ENCODE results near the gene ZNF782.
"Not testable (repeated sequence)": the region's sequence is repeated elsewhere in the genome, so short reads cannot be mapped to it uniquely, and the experiment has no call there.

The ZNF782 gene

DNA sequence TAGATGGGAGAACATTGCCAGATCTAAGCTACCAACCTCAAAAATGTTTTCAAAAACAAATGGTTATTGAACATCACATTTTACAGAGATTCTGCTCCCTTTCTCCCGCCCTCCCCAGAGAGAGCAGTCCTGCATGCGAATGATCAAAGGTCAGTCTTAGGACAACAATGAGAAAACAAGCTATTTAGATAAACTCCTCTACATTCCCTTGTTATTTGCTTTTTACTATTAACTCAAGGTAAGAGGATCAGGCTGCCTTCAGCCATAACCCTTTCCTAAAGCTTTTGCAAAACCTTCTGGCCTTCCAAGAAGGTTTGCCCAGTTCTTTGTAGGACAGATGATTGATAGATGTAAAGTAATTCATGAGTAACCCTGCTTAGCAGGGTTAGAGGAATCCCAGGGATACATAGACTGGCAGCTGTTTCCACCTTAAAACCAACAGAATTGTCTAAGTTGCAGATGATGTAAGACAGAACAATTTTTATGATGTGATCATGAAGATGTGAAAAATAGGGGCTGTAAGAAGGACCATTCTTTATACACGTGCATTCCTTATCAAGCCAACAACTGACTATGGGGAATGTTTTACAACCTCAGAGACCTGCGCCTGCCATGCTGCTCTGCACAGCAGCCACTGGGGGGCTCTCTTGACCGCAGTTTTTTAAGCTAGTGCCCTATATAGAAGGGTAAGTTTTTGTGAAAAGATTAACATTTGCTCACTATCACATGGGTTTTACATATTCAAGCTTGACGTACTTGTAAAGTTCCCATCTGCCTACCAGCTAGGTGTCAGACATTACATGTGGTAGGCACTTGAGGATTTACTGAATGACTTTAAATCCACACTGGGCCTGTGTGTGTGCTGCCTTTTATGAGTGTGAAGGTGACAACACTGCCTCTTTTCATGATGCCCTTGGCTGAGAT, 2.3 kb upstream of the ZNF782 start:
- peak; percentile 80 for FAIRE-seq
- DNase-seq (ENCODE audit: insufficient read length, low spot score): peak; percentile 15

DNA sequence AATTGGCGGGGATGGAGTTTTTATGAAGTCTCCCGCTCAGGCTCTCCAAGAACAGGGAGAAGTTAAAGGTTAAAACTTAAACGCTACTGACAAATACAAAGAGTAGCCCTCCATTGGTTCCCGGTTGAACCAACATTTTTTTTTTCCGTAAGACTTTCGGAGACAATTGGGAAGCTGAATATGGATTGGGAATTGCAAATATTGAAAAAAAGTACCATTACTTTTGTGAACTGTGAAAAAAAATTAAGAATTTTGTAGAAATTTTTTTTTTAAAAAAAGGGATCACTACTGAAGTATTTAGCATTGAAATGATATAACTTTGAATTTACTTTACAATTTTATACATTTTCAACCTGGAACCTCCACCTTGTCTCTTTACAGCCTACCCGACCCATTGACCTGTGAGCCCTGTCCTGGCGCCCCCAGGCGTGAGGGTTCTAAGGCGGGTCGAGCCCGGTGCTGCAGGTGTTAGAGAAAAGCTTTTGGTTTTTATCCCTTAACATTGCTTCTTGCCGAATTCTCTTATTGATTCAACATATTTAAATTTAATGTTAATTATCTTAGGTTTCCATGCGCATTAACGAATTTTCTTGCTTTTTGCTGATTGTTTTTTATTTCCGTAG, 448 bp upstream of the ZNF782 start:
- no peak for DNase-seq (ENCODE audit: insufficient read length, low spot score)
- no peak for FAIRE-seq

DNA sequence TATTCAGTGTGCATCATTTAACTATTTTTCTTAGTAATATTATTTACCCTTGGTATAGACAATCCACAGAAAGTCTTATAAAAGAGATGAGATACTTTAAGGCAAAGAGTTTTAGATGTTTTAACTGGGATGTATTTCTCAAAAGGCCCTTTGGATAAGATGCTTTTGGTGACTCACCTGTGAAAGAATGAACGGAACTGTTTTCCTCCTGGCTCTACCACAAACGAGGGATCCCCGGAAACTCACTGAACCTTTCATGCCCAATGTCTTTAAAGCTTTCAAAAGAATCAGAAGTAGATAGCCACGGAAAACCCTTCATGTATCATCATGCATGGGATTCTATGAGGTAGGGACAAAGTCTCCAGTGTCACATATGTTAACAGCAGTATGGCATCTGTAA, 1.6 kb downstream of the ZNF782 start:
- FAIRE-seq (no peak), DNase-seq (ENCODE audit: insufficient read length, low spot score) (no peak)

DNA sequence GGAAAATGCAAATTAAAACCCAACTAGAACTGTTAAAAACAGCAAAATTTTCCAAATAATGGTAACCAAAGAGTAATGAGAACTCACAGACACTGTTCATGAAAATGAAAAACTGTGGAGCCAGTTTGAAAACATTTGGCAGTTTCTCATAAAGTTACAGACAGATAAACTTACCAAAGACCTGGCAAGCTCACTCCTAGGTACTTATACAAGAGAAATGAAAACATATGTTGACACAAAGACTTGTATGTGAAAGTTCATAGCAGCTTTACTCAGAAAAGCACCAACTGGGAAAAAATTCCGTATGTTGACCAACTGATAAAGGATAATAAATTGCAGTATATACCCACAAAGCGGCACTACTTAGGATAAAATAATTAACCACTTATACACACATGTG, 10.3 kb downstream of the ZNF782 start:
- DNase-seq (ENCODE audit: insufficient read length, low spot score) (no peak), FAIRE-seq (no peak)

DNA sequence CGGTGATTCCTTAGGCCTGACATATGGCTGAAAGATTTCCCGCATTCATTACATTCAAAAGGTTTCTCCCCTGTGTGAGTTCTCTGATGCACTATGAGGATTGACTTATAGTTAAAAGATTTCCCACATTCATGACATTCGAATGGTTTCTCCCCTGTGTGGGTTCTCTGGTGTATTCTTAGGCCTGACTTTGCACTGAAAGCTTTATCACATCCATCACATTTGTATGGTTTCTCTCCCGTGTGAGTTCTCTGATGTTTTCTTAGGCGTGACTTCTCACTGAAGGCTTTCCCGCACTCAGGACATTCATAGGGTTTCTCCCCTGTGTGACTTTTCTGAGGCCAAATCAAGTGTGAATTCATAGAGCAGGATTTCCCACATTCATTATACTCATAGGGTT, 35.8 kb downstream of the ZNF782 start:
- no peak for DNase-seq (ENCODE audit: insufficient read length, low spot score)
- no peak for FAIRE-seq

- DNase-seq (ENCODE audit: insufficient read length, low spot score): no peak
- no peak for FAIRE-seq
Observed at GRCh38 chr9:96817973-96818372, 36.3 kb downstream of the ZNF782 start.

- FAIRE-seq (no peak), DNase-seq (ENCODE audit: insufficient read length, low spot score) (no peak)
Observed at GRCh38 chr9:96813607-96814006, 40.7 kb downstream of the ZNF782 start.

DNA sequence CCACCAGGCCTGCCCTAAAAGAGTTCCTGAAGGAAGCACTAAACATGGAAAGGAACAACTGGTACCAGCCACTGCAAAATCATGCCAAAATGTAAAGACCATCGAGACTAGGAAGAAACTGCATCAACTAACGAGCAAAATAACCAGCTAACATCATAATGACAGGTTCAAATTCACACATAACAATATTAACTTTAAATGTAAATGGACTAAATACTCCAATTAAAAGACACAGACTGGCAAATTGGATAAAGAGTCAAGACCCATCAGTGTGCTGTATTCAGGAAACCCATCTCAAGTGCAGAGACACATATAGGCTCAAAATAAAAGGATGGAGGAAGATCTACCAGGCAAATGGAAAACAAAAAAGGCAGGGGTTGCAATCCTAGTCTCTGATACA, 55.4 kb downstream of the ZNF782 start:
- FAIRE-seq; DNase-seq (ENCODE audit: insufficient read length, low spot score): not testable (repeated sequence)

DNA sequence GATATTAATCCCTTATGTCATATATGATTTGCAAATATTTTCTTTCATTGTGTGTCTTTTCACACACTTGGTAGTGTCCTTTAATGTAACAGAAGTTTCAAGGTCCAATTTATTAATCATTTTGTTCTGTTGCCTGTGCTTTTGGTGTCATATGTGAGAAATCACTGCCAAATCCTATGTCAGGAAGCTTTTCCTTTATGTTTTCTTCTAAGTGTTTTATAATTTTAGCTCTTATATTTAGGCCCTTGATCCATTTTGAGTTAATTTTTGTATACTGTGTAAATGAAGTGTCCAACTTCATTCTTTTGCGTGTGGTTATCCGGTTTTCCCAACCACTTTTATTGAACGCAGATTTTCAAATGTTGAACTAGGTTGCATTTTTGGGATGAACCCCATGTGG, 70.3 kb downstream of the ZNF782 start:
- no peak for DNase-seq (ENCODE audit: insufficient read length, low spot score)
- FAIRE-seq: no peak

- DNase-seq (ENCODE audit: insufficient read length, low spot score) (no peak), FAIRE-seq (no peak)
Observed at GRCh38 chr9:96782235-96782634, 72.1 kb downstream of the ZNF782 start.

DNA sequence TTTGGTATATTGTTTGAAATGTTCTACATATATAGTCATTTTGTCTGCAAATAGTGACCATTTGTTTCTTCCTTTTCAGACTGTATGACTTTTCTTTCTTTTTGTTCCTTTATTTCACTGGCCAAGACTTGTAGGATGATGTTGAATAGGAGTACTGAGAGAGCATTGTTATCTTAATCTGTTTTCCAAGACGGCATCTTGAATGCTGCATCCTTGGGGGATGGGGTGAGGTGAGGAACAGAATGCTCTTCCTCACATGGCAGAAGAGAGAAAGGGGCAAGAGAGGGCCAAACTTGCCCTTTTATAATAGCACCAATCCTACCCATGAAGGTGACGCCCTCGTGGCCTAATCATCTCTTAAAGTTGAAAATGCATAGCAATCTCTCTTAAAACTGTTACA, 72.8 kb downstream of the ZNF782 start:
- no peak for DNase-seq (ENCODE audit: insufficient read length, low spot score)
- FAIRE-seq: no peak

DNA sequence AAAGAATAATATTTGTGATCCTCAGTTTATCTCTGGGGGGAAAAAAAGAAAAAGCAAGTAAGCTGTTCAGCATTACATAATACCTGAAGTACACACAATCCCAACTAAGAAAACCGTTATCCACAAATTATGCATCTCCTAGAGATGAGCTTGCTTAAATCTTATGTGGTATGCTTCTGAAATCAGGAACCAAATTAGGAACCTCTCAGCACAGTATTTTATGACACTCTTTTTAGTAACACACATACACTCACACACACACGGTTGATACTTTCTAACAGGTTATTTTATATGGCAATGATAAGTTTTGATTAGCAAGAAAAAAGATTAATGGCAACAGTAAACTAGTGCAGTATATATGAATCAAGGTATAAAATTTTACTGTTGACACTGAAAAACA, 75.2 kb downstream of the ZNF782 start:
- FAIRE-seq (no peak), DNase-seq (ENCODE audit: insufficient read length, low spot score) (no peak)

DNA sequence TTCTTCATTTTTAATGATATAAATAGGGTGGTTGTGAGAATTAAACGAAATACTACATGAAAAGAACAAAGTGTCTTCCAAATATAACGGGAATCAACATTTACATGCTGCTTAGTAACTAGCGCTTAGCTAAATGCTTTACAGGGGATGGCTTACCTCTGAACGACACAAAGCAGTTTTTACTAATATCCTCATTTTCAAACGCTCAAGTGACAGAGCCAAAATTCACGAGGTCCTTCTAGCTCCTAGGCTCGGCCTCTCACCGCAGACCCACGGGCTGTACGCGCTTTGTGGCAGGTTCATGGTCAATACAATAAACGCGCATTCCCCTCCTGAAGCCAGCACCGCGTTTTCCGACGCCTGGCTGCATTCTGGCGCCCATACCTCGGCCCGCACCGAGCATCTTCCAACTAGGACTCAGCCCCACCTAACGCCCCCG, 76.9 kb downstream of the ZNF782 start:
- DNase-seq (ENCODE audit: insufficient read length, low spot score) (no peak), FAIRE-seq (peak; percentile 14)

DNA sequence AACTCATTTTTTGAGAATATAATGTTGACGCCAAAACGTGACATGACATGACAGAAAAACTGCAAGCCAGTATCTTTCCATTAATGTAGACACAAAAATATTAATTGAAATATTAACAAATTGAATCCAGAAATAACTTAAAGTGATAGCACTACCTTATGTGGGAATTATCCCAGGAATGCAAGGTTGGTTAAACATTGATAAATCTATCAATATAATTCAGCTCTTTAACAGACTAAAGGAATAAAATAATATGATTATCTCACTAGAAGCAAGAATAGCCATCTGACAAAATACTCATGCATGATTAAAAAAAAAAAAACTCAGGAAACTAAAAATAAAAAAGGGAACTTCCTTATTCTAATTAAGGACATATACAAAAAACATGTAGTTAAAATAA, 83.2 kb downstream of the ZNF782 start:
- DNase-seq (ENCODE audit: insufficient read length, low spot score) (no peak), FAIRE-seq (no peak)

- FAIRE-seq (no peak), DNase-seq (ENCODE audit: insufficient read length, low spot score) (no peak)
Observed at GRCh38 chr9:96769989-96770388, 84.3 kb downstream of the ZNF782 start.
